Trophoblast cell (in vitro differentiated cells and primary cell): Measurements from ENCODE around the gene UNC45A.

Source experiments
- DNase-seq, 2 donors: peaks; one replicate each; pipeline ENCODE4 v3.0.0-alpha.2; 2016
- H2AFZ ChIP-seq: 2 replicates; pipeline ENCODE4 v1.6.1; 2013; ENCODE audit warnings: low read length, moderate library complexity, mild to moderate bottlenecking; ENCODE audit not compliant: insufficient read depth, poor library complexity
- H2AK5ac ChIP-seq: 2 replicates; pipeline ENCODE4 v1.6.1; 2013; ENCODE audit warnings: mild to moderate bottlenecking, low read length
- H2BK120ac ChIP-seq: 2 replicates; pipeline ENCODE4 v1.6.1; 2013; ENCODE audit warnings: low read length, mild to moderate bottlenecking, moderate library complexity; ENCODE audit not compliant: insufficient read depth, poor library complexity
- H2BK12ac ChIP-seq: 2 replicates; pipeline ENCODE4 v1.6.1; 2013; ENCODE audit warnings: mild to moderate bottlenecking, low read length, moderate library complexity
- H2BK5ac ChIP-seq: 2 replicates; pipeline ENCODE4 v1.6.1; 2013; ENCODE audit warnings: low read length, low read depth, moderate library complexity, mild to moderate bottlenecking; ENCODE audit not compliant: poor library complexity
- H3K14ac ChIP-seq: 2 replicates; pipeline ENCODE4 v1.6.1; 2013; ENCODE audit warnings: mild to moderate bottlenecking, low read length
- H3K18ac ChIP-seq: 2 replicates; pipeline ENCODE4 v1.6.1; 2013; ENCODE audit warnings: mild to moderate bottlenecking, low read length
- H3K23ac ChIP-seq: 2 replicates; pipeline ENCODE4 v1.6.1; 2013; ENCODE audit warnings: low read length
- H3K27ac ChIP-seq: 2 replicates; pipeline ENCODE4 v1.5.1; 2013; ENCODE audit warnings: low read depth, mild to moderate bottlenecking, inconsistent platforms, low read length, moderate library complexity
- H3K27me3 ChIP-seq: 2 replicates; pipeline ENCODE4 v1.6.1; 2013; ENCODE audit warnings: inconsistent platforms, mild to moderate bottlenecking, low read length, moderate library complexity; ENCODE audit not compliant: insufficient read depth
- H3K36me3 ChIP-seq, 2 experiments: 1 replicate in 1 of 2; 2 replicates in 1 of 2; pipeline ENCODE4 v1.6.1; 2013; ENCODE audit warnings: low read length in 2 of 2, mild to moderate bottlenecking in 2 of 2, moderate library complexity in 1 of 2; ENCODE audit not compliant: insufficient read depth in 2 of 2, control insufficient read depth in 1 of 2
- H3K4ac ChIP-seq: 2 replicates; pipeline ENCODE4 v1.6.1; 2013; ENCODE audit warnings: low read depth, mild to moderate bottlenecking, low read length, moderate library complexity
- H3K4me1 ChIP-seq, 2 experiments: 1 replicate in 1 of 2; 2 replicates in 1 of 2; pipeline ENCODE4 v1.6.1; 2013; ENCODE audit warnings: low read length in 2 of 2, mild to moderate bottlenecking in 2 of 2, moderate library complexity in 1 of 2; ENCODE audit not compliant: insufficient read depth in 2 of 2, control insufficient read depth in 1 of 2
- H3K4me2 ChIP-seq: 2 replicates; pipeline ENCODE4 v1.6.1; 2013; ENCODE audit warnings: inconsistent platforms, mild to moderate bottlenecking, low read length, moderate library complexity
- H3K4me3 ChIP-seq: 2 replicates; pipeline ENCODE4 v1.5.1; 2013; ENCODE audit warnings: mild to moderate bottlenecking, low read depth, low read length, inconsistent platforms
- H3K79me1 ChIP-seq: one replicate; pipeline ENCODE4 v1.6.1; 2013; ENCODE audit warnings: low read length
- H3K79me2 ChIP-seq: 2 replicates; pipeline ENCODE4 v1.6.1; 2013; ENCODE audit warnings: low read length, mild to moderate bottlenecking; ENCODE audit not compliant: control insufficient read depth, insufficient read depth, poor library complexity
- H3K9ac ChIP-seq: 2 replicates; pipeline ENCODE4 v1.6.1; 2013; ENCODE audit warnings: mild to moderate bottlenecking, low read length
- H3K9me3 ChIP-seq: 2 replicates; pipeline ENCODE4 v1.6.1; 2013; ENCODE audit warnings: low read depth, mild to moderate bottlenecking, control low read depth, inconsistent platforms, low read length; ENCODE audit not compliant: insufficient read depth
- H4K12ac ChIP-seq: 2 replicates; pipeline ENCODE4 v1.6.1; 2013; ENCODE audit warnings: low read depth, mild to moderate bottlenecking, low read length, moderate library complexity
- H4K8ac ChIP-seq: 2 replicates; pipeline ENCODE4 v1.6.1; 2013; ENCODE audit warnings: low read depth, mild to moderate bottlenecking, low read length, moderate library complexity
- H4K91ac ChIP-seq: one replicate; pipeline ENCODE4 v1.6.1; 2013; ENCODE audit warnings: low read depth, mild to moderate bottlenecking, low read length, moderate library complexity
- WGBS: extraction: QIAGEN DNeasy Blood & Tissue Kit; methylation state at CpG from one replicate; pipeline ENCODE4 v1.1.7; 2013; ENCODE audit warnings: missing lambda C conversion rate; ENCODE audit not compliant: insufficient read length, insufficient coverage; ENCODE audit errors: extremely low coverage; 5-methylcytosine and 5-hydroxymethylcytosine counted together

UNC45A gene

DNA sequence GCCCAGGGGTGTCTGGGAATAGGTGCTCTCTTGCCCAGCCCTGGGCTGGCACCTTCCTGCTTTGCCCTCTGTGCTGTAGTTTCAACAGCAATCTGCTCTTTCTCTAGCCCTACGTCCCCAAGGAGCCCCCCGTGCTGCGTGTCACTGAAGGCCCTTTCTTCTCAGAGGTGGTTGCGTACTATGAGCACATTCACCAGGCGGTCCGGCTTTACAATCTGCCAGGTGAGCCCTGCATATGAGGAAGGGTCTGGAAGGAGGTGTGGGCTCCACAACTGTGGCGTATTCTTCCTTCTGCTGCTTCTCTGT lies 22.4 kb upstream of the UNC45A start:
- no peak overlapping the region for H3K4me2 ChIP-seq
- H3K36me3 ChIP-seq: peaks cover 55% of the 10 kb centered on the region in 2 experiments
- no peak overlapping the region for H3K9ac ChIP-seq
- no peak overlapping the region for H3K18ac ChIP-seq
- no peak overlapping the region for H2BK5ac ChIP-seq
- no peak overlapping the region for H4K8ac ChIP-seq
- H3K9me3 ChIP-seq: no peaks in the 10 kb centered on the region
- no peak overlapping the region for H4K12ac ChIP-seq
- H4K91ac ChIP-seq: no peak overlapping the region
- no peaks in the 10 kb centered on the region for H3K4me1 ChIP-seq
- H3K23ac ChIP-seq: no peak overlapping the region
- no CpG with 5 or more reads among the region's 7 CpGs for whole genome bisulfite sequencing
- no peak overlapping the region for H3K4ac ChIP-seq
- no peak overlapping the region for H2BK12ac ChIP-seq
- no peak overlapping the region for H2AFZ ChIP-seq
- no peaks in the 10 kb centered on the region for H3K27me3 ChIP-seq
- H2BK120ac ChIP-seq: no peak overlapping the region
- H2AK5ac ChIP-seq: no peak overlapping the region
- H3K14ac ChIP-seq: no peak overlapping the region
- DNase-seq: no peak
- no peak overlapping the region for H3K27ac ChIP-seq
- H3K79me1 ChIP-seq: no peaks in the 10 kb centered on the region
- H3K4me3 ChIP-seq: no peak overlapping the region
- H3K79me2 ChIP-seq: no peaks in the 10 kb centered on the region

DNA sequence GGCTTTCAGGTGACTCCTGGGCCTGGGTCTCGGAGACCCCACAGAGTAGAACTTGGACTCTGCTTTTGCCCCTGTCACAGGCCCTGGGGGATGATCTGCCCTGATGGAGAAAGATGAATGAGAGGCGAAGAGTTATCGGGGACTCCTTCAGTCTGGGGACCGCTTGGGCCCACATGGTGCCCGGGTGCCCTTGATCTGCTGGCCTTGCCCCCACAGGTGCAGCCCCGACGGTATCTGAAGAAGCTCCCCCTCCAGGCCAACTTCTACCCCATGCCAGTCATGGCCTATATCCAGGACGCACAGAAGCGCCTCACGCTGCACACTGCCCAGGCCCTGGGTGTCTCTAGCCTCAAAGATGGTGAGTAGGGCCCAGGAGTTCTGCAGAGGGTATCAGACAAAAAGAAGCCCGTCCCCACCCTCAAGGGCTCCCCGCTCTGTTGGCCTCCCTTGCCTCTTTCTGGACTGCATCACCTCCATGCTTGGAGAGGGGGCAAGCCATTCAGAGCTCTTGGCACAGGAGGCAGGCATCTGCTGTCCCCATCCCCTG lies 21.6 kb upstream of the UNC45A start:
- no peak overlapping the region for H3K23ac ChIP-seq
- no CpG with 5 or more reads among the region's 12 CpGs for WGBS

DNA sequence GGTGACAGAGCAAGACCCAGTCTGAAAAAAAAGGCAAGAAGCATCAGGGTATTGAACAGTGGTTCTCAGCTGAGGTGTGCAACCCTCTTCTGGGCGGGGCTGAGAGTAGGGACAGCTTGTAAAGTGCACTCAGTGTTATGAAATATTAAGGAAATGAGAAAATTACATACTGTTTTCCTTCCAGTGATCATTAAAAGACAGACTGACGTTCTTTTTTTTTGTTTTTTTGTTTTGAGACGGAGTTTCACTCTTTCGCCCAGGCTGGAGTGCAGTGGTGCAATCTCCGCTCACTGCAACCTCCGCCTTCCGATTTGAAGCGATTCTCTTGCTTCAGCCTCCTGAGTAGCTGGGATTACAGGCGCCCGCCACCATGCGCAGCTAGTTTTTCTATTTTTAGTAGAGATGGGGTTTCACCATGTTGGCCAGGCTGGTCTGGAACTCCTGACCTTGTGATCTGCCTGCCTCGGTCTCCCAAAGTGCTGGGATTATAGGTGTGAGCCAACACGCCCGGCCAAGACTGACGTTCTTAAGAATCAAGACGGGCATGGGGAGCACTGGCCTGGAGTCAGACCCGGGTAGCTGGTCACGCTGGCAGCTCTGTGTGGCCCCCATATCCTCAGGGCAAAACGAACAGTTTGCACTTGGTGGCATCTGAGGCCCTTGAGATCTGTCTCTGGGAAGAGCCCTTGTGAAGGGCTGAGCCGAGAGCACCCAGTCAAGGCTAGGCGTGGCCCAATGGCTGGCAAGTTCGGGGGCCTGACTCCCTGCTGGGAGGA lies 20.6 kb upstream of the UNC45A start:
- no peak overlapping the region for H3K4me3 ChIP-seq

More for the DNA sequence above, 21.6 kb upstream of the UNC45A start:
- Histone ChIP-seq H3K27me3 (no peaks in the 10 kb centered on the region), H2BK5ac (no peak overlapping the region), H3K9me3 (no peaks in the 10 kb centered on the region), H4K8ac (no peak overlapping the region), H3K79me2 (no peaks in the 10 kb centered on the region), H3K4me1 (no peaks in the 10 kb centered on the region), H2BK12ac (no peak overlapping the region), H3K18ac (no peak overlapping the region), H3K79me1 (no peaks in the 10 kb centered on the region), H2AK5ac (no peak overlapping the region), H3K4me2 (no peak overlapping the region), H3K4me3 (no peak overlapping the region), H3K36me3 (peaks cover 62% of the 10 kb centered on the region in 2 experiments), H2AFZ (no peak overlapping the region), H2BK120ac (no peak overlapping the region), H3K4ac (no peak overlapping the region), H4K91ac (no peak overlapping the region), H4K12ac (no peak overlapping the region), H3K27ac (no peak overlapping the region), H3K9ac (no peak overlapping the region), H3K14ac (no peak overlapping the region)
- no peak for DNase-seq

DNA sequence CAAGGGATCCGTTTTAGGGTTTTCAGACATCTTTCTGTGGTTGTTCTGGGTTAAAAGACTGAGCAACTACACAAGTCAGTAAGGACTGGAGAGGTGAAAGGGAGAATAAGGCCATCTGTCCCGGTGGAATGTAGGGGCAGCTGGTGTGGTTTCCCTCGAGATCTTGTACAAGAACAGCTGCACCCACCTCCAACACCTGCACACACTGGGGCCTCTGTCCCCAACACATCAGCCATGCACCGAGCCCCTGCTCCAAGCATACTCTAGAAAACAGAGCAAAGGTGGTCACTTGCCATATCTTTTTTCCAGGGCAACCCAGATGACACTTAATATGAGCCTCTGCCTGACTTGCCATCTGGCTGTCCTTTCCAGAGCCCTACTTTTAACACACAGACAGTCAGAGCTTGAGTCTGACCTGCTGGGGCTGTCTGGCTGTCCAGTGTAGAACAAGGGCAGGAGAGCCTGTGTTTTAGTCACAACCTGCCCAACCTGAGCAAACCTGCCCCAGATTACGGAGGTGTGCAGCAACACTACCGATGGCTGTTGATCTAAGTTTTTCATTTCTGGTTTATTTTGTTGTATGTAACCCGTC lies 19.8 kb upstream of the UNC45A start:
- Histone ChIP-seq H3K4me1 (no peaks in the 10 kb centered on the region), H3K9me3 (no peaks in the 10 kb centered on the region), H2BK120ac (no peak overlapping the region), H3K4ac (no peak overlapping the region), H3K27me3 (no peaks in the 10 kb centered on the region), H3K18ac (no peak overlapping the region), H4K8ac (no peak overlapping the region), H3K27ac (no peak overlapping the region), H4K12ac (no peak overlapping the region), H3K79me1 (no peaks in the 10 kb centered on the region), H3K36me3 (peaks cover 67 to 75% of the 10 kb centered on the region in 2 experiments), H3K4me3 (no peak overlapping the region), H3K4me2 (no peak overlapping the region), H2AFZ (no peak overlapping the region), H3K23ac (no peak overlapping the region), H3K9ac (no peak overlapping the region), H2BK12ac (no peak overlapping the region), H3K14ac (no peak overlapping the region), H2AK5ac (no peak overlapping the region), H3K79me2 (no peaks in the 10 kb centered on the region), H4K91ac (no peak overlapping the region), H2BK5ac (no peak overlapping the region)
- WGBS: no CpG with 5 or more reads among the region's 7 CpGs
- no peak for DNase-seq

More for the DNA sequence above, 20.6 kb upstream of the UNC45A start:
- H3K4ac ChIP-seq: no peak overlapping the region
- H3K9me3 ChIP-seq: no peaks in the 10 kb centered on the region
- no peak overlapping the region for H3K14ac ChIP-seq
- no peak overlapping the region for H3K27ac ChIP-seq
- H3K79me2 ChIP-seq: no peaks in the 10 kb centered on the region
- no peaks in the 10 kb centered on the region for H3K27me3 ChIP-seq
- DNase-seq: no peak
- no peak overlapping the region for H2BK12ac ChIP-seq
- H3K9ac ChIP-seq: no peak overlapping the region
- H4K12ac ChIP-seq: no peak overlapping the region
- no peaks in the 10 kb centered on the region for H3K79me1 ChIP-seq
- no peaks in the 10 kb centered on the region for H3K4me1 ChIP-seq
- no peak overlapping the region for H2AFZ ChIP-seq
- H3K36me3 ChIP-seq: peaks cover 65 to 70% of the 10 kb centered on the region in 2 experiments
- H2AK5ac ChIP-seq: no peak overlapping the region
- no peak overlapping the region for H3K23ac ChIP-seq
- no peak overlapping the region for H4K91ac ChIP-seq
- H3K18ac ChIP-seq: no peak overlapping the region
- no peak overlapping the region for H4K8ac ChIP-seq
- H3K4me2 ChIP-seq: no peak overlapping the region
- H2BK120ac ChIP-seq: no peak overlapping the region
- WGBS: no CpG with 5 or more reads among the region's 22 CpGs
- no peak overlapping the region for H2BK5ac ChIP-seq
